ENCODE data around the gene MUC4. TPM values are rescaled to one million over a fixed set of nuclear protein-coding genes. Genes with fewer than 3 reads are reported as not detected.

The MUC4 gene
- 0.72 TPM in 1 of 2 replicates, not detected in the other for total RNA-seq

GRCh38 chr3:195811756-195812155, at the start of gene MUC4:
Gene MUC4 (minus strand): TSS chr3:195811929. CDS start chr3:195811817, 112 bp downstream.

GRCh38 chr3:195720831-195721506, 90.8 kb downstream of the MUC4 start, which contains the start of gene MUC20:
Gene MUC20 (plus strand): TSS chr3:195720978. CDS start chr3:195721008, 30 bp downstream.

Other genes with a start within 250 kb of the MUC4 start
- gene APOD, start 228.0 kb downstream of the MUC4 start, total RNA-seq, result 3.1 and 10.4 TPM in 2 replicates
- gene MUC20, start 91.0 kb downstream of the MUC4 start, total RNA-seq, result 1.7 TPM in 2 replicates
- 6.3 and 14.1 TPM in 2 replicates for gene TNK2, start 96.6 kb upstream of the MUC4 start, total RNA-seq